Inflammatory macrophage (primary cell): Measurements from ENCODE around the gene BRMS1L.
"Not testable (repeated sequence)": the region's sequence is repeated elsewhere in the genome, so short reads cannot be mapped to it uniquely, and the experiment has no call there.

Source experiments
- DNase-seq, 2 donors: peaks; one replicate each; pipeline ENCODE4 v3.0.0-alpha.2; 2020 to 2022

Gene BRMS1L

GRCh38 chr14:35821564-35822411 is 4.3 kb upstream of the BRMS1L start:
- peak; percentile 32 to 48 for DNase-seq

GRCh38 chr14:35822501-35822900 is 3.6 kb upstream of the BRMS1L start:
- DNase-seq: no peak

GRCh38 chr14:35824446-35825165 is 1.5 kb upstream of the BRMS1L start:
- DNase-seq: not testable (repeated sequence)

GRCh38 chr14:35825968-35826217 is 245 bp upstream of the BRMS1L start:
- no peak for DNase-seq

- DNase-seq: no peak
Observed at GRCh38 chr14:35826952-35827416, 846 bp downstream of the BRMS1L start.

- DNase-seq: no peak
Observed at GRCh38 chr14:35827678-35828472, 1.7 kb downstream of the BRMS1L start.

- no peak for DNase-seq
Observed at GRCh38 chr14:35829449-35829848, 3.3 kb downstream of the BRMS1L start.

- no peak for DNase-seq
Observed at GRCh38 chr14:35835208-35835982, 9.3 kb downstream of the BRMS1L start.

- DNase-seq: not testable (repeated sequence)
Observed at GRCh38 chr14:35841704-35842103, 15.6 kb downstream of the BRMS1L start.

- not testable (repeated sequence) for DNase-seq
Observed at GRCh38 chr14:35842245-35842644, 16.1 kb downstream of the BRMS1L start.

- no peak for DNase-seq
Observed at GRCh38 chr14:35844494-35844893, 18.4 kb downstream of the BRMS1L start.

GRCh38 chr14:35847636-35848035 is 21.5 kb downstream of the BRMS1L start:
- DNase-seq: no peak

- no peak for DNase-seq
Observed at GRCh38 chr14:35849122-35849521, 23.0 kb downstream of the BRMS1L start.

GRCh38 chr14:35851823-35852222 is 25.7 kb downstream of the BRMS1L start:
- no peak for DNase-seq

GRCh38 chr14:35853225-35853624 is 27.1 kb downstream of the BRMS1L start:
- no peak for DNase-seq

GRCh38 chr14:35854696-35855270 is 28.6 kb downstream of the BRMS1L start:
- DNase-seq: no peak

- DNase-seq: peak in 1 of 2 donors; percentile 6
Observed at GRCh38 chr14:35855876-35856481, 29.8 kb downstream of the BRMS1L start.

- no peak for DNase-seq
Observed at GRCh38 chr14:35858521-35859209, 32.5 kb downstream of the BRMS1L start.

GRCh38 chr14:35861204-35861868 is 35.2 kb downstream of the BRMS1L start:
- no peak for DNase-seq

GRCh38 chr14:35865611-35866324 is 39.6 kb downstream of the BRMS1L start:
- DNase-seq: peak; percentile 36 to 48
